ENCODE measurements around the gene AGPS.
A peak's percentile ranks its signal among the peaks of the same experiment; 100 is the strongest.
"Not testable (repeated sequence)": the region's sequence is repeated elsewhere in the genome, so short reads cannot be mapped to it uniquely, and the experiment has no call there.

The AGPS gene

DNA sequence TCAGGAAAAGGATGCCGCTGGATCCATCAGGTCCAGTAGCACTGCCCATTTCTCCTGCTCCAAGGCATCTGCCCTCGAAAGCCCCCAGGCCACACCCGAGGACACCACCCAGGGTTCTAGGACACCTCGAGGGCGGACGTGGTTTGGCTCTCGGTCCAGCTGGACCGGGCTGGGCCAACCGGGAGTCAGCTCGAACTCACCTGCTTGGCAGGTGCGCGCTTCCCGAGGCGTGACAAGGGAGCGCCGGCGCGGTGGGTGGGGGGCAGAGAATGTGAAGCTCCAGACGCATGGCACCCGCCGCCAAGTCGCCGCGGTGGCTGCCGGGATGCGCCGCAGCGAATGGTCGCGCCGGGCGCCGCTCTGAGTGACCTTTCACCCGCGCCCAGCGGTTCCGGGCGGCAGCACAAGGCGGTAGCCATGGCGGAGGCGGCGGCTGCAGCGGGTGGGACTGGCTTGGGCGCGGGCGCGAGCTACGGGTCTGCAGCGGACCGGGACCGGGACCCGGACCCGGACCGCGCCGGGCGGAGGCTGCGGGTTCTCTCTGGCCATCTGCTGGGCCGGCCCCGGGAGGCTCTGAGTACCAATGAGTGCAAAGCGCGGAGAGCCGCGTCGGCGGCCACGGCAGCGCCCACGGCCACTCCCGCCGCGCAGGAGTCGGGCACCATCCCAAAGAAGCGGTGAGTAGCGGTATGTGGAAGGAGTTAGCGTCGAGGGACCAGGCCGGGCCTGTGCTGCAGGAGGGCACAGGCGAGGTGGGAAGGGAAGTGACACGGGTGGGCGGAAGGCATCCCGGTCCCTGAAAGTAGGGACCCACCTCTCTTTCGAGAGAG, at the start of gene AGPS:
Gene AGPS, plus strand, starts transcription at position 401 of the 830 bp plus-strand sequence. Its CDS starts 17 bp downstream, at position 418.
- DNase-seq (ENCODE audit: low read depth) = peak; percentile 78

DNA sequence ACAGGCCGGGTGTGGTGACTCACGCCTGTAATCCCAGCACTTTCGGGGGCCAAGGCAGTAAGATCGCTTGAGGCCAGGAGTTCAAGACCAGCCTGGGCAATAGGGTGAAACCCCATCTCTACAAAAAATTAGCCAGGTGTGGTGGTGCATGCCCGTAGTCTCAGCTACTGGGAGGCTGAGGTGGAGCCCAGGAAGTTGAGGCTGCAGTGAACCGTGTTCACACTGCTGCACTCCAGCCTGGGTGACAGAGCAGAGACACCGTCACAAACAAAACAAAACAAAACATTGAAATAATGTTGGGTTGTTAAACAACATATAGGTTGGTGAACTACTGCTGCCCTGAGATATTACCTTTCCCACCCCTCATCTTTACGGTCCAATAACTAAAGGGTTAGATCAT, 48.8 kb upstream of the AGPS start:
- DNase-seq (ENCODE audit: low read depth) = no peak

DNA sequence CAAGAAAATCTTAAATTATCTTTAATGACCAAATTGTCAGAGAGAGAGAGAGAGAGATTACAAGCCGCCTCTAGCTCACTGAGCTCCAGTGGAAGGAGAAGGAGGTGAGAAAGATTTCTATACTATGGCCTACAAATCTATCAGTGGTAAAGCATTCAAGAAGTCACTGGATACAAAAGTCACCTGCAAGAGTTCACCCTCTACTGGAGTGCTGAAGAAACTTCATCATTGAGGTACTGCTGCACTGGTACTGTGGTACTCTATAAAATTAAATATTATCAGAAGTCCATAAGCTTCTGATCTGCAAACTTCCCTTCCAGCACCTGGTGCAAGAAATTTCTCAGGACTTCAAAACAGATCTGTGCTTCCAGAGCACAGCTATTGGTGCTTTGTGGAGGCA, 48.3 kb upstream of the AGPS start:
- DNase-seq (ENCODE audit: low read depth) = no peak

DNA sequence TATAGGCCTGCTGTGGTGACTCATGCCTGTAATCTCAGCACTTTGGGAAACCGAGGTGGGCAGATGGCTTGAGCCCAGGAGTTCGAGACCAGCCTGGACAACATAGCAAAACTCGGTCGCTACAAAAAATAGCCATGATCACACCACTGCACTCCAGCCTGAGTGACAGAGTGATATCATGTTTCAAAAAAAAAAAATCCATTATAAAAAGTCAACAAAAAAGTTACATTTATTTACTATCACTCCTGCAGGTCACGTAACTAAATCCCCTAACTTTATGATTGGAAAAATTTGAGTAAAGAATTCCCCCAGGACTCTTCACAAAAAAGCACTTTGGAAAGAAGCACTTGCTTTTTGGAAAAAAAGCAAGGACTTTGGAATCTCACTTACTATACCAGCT, 46.4 kb upstream of the AGPS start:
- DNase-seq (ENCODE audit: low read depth) = no peak

DNA sequence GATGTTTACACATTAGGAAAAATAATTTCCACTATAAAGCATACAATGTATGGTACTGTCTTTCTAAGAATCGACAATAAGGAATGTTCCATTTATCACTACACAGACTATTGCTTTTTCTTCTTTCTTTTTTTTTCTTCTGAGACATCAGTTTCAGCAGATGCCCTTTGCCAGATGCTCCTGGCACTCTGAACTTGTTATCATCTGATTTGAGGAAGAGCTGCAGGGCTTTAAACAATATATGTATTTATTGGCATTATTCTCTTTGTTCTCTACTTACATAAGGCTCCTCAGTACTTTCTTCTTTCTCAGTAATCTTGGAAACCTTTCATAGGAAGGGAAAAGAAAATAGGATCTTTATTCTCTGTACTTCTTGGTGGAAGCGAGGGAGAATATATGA, 45.0 kb upstream of the AGPS start:
- no peak for DNase-seq (ENCODE audit: low read depth)

DNA sequence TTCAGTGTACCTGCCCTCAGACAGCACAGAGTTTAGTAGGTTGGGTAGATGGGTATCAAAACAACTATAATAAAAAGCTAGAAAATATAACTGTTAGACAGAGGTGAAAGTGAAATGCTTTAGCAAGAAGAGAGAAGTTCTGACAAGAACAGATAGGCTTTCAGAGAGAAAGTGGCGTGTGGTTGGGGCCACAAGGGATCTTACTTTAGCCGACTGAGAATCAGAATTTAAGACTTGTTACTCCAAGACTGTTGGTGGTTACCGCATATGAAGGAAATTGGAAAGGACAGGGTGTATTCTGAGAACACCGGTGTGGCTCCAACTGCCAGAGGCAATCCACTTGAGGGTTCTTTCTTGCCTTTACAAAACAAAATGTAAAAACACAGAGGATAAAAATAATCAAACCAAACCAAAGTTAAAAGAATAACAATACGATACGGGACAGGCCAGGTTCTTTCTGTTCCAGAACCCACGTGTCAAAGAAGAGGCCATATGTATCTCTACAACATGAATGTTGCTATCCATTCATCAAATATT, 44.4 kb upstream of the AGPS start:
- no peak for DNase-seq (ENCODE audit: low read depth)

DNA sequence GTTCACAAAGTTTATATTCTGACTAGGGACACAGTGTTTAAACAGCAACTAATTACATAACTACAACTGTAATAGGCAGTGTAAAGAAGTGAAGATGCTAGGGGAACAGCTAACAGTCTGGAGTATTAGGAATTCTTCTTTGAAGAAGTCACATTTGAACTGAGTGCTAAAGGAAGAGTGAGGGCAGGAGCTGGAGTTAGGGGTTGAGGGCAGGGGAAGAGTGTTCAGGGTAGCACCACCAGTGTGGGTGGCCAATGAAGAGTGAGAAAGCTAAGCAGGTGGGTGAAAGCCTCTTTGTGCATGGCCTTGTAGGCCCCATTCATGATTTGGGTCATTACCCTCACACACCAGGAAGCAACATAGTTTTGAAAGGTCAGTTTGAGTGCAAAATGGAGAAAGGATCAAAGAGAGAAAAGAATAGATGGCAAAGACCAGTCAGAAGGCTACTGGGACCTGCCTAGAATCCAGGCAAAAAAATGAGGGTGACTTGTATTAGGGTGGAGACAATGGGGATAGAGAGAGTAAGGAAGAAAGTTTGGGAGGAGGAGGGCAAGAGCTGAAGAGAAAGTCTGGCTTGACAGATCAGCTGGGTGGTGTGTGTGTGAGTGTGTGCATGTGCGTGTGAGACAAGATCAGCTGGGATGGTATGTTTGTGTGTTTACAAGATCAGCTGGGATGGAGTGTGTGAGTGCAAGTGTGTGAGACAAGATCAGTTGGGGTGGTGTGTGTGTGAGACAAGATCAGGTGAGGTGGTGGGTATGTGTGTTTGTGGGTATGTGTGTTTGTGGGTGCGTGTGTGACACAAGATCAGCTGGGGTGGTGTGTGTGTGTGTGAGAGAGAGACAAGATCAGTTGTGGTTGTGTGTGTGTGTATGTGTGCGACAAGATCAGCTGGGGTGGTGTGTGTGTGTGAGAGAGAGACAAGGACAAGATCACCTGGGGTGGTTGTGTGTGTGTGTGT, 43.6 kb upstream of the AGPS start:
- no peak for DNase-seq (ENCODE audit: low read depth)

DNA sequence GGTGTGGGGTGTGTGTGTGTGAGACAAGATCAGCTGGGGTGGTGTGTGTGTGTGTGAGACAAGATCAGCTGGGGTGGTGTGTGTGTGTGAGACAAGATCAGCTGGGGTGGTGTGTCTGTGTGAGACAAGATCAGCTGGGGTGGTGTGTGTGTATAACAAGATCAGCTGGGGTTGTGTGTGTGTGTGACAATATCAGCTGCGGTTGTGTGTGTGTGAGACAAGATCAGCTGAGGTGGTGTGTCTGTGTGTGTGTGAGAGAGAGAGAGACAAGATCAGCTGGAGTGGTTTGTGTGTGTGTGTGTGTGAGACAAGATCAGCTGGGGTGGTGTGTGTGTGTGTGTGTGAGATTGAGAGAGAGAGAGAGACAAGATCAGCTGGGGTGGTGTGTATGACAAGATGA, 41.9 kb upstream of the AGPS start:
- DNase-seq (ENCODE audit: low read depth) = not testable (repeated sequence)

DNA sequence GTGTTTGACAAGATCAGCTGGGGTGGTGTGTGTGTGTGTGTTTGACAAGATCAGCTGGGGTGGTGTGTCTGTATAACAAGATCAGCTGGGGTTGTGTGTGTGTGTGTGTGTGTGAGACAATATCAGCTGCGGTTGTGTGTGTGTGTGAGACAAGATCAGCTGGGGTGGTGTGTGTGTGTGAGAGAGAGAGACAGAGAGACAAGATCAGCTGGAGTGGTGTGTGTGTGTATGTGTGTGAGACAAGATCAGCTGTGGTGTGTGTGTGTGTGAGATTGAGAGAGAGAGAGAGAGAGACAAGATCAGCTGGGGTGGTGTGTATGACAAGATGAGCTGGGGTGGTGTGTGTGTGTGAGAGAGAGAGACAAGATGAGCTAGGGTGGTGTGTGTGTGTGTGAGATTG, 41.5 kb upstream of the AGPS start:
- not testable (repeated sequence) for DNase-seq (ENCODE audit: low read depth)

DNA sequence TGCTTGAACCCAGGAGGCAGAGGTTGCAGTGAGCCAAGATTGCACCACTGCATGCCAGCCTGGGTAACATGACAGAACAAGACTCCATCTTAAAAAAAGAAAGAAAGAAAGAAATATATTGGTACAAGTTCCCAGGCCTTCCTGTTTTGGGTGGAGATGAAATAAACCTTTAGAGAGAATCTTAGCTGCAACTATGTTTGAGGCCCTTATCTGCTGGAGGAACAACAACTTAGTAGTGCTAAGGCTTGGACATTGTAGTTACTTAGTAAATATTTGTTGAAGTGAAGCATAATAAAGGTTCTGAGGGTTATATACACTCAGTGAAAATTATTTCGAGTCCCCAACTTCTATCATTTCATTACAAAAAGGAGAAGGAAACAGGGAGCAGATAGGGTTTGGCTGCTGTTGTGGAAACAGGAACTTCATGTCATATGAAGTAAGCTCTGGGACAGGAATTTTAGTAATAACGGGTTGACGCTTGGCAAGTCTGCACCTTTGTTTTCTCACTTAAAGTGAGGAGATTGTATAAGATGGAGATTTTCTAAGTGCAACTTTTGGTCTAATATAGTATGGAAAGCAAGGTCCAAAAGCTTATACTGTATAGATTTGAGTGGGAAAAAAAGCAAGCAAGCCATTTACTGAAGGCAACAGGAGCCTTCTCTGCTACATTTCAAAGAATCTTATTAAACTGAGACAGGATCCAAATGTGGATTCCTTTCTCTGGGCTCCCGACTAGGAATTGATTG, 40.0 kb upstream of the AGPS start:
- no peak for DNase-seq (ENCODE audit: low read depth)

DNA sequence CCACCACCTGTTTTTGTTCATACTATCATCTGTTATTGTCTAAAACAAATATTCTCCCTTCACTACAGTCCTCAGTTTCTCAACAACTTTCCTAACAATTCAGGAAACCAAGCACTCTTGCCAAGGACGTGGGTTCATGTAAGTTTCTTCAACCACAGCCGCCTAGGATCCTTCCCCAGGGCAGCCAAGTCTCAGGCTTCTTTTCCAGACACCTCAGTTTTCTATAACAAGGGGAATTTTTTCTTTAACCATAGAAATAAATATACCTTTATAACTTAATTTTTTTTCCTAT, 39.4 kb upstream of the AGPS start:
- DNase-seq (ENCODE audit: low read depth) = no peak

DNA sequence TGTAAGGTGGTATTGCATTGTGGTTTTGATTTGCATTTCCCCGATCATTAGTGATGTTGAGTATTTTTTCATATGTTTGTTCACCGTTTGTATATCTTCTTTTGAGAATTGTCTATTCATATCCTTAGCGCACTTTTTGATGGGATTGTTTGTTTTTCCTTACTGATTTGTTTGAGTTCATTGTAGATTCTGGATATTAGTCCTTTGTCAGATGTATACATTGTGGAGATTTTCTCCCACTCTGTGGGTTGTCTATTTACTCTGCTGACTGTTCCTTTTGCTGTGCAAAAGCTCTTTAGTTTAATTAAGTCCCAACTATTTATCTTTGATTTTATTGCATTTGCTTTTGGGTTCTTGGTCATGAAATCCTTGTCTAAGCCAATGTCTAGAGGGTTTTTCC, 38.0 kb upstream of the AGPS start:
- DNase-seq (ENCODE audit: low read depth) = not testable (repeated sequence)

DNA sequence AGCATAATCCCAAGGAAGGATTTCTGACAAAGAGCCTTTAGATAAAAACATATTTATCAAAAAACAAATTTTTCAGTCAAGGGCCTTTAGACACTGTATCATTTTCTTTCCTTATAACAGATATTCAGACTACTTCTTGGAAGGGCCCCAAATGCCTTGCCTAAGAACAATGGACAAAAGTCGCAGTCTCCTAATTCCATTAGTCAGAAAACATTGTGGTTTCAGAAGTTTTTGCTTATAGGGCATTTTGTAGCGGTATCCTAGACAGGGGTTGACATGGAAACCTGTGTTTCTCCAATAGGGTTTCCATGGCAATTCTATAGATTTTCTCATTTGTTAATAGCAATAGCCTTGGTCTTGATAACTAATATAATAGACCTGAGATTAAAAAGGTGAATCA, 36.7 kb upstream of the AGPS start:
- no peak for DNase-seq (ENCODE audit: low read depth)

DNA sequence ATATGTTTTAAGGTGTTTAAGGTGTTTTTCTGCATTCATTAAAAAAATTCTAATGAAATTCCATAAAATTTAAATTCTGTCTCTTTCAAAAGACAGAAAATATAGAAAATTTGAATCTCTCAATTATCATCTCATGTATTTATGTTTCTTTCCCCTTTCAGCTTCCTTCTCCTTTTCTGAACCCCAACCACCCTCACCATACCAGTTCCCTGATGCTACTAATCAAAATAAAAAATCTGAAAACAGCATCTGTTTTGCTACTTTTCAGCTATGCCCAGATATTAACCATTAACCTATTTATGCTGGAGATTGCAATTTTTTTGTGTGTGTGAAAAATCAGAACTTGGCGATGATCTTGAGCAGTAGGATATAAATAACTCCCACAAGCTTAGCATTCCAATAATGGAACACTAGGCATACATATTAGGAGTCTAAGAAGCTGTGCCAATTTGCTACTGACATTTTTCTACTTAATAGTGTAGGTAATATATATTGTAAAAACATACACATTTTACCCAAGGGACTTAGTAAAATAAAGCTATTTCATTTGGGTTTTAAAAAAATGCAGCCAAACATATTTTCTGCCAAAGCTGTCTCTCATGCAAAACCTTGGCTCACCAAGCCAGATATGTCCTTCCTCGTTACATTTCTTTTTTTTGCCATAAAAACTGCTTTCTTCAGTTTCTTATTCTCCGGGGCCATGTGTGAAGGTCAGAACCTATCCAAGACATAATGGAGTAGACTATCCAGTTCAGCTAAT, 32.6 kb upstream of the AGPS start:
- no peak for DNase-seq (ENCODE audit: low read depth)

DNA sequence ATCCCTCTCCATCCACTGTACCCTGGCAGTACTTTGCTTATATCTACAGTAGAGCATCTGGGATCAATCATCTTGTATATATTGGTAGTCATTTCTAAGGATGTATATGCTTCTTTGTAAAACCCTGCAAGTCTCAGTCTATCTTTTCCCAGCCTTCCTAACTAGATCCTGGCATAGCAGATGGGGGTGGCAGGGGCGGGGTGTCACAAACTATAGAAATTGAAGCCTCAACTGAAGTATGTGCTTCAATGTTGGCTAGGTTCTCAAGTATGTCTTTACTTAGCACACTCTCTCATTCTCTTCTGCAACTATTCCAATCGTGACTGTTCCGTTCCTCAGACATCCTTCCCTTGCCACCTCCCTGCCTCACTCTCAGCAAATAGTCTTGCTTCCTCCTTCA, 30.1 kb upstream of the AGPS start:
- no peak for DNase-seq (ENCODE audit: low read depth)

DNA sequence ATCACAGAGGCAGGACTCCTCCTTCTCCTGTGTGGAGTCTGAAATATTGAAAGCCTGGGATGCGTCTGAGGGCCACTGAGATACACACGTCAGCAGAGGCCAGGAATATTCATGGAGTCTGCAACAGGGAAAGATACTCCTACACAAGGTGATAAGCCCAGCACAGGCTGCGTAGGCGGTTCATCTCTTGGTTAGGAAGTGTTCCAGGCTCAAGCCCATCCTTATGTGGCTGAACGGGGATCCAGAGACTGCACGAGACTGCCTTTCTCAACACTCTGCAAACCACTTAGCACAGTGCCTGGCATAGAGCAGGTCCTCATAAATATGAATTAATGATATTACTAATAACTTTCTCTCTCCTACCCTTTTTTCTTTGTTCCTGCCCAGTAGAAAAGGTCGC, 29.2 kb upstream of the AGPS start:
- no peak for DNase-seq (ENCODE audit: low read depth)

DNA sequence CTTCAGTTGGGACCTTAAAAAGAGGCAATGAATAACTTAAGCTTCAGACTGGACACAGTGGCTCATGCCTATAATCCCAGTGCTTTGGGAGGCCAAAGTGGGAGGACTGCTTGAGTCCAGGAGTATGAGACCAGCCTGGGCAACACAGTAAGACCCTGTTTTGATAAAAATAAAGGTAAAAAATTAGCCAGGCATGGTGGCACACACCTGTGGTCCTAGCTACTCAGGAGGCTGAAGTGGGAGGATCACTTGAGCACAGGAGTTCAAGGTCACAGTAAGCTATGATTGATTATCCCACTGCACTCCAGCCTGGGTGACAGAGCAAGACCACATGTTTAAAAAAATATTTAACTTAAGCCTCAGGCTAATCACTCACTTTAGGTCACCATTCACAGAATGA, 26.8 kb upstream of the AGPS start:
- DNase-seq (ENCODE audit: low read depth) = peak; percentile 8

DNA sequence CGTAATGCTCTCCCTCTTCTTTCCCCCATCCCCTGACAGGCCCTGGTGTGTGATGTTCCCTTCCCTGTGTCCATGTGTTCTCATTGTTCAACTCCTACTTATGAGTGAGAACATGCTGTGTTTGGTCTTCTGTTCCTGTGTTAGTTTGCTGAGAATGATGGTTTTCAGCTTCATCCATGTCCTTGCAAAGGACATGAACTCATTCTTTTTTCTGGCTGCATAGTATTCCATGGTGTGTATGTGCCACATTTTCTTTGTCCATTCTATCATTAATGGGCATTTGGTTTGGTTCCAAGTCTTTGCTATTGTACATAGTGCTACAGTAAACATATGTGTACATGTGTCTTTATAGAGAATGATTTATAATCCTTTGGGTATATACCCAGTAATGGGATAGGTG, 24.6 kb upstream of the AGPS start:
- not testable (repeated sequence) for DNase-seq (ENCODE audit: low read depth)

DNA sequence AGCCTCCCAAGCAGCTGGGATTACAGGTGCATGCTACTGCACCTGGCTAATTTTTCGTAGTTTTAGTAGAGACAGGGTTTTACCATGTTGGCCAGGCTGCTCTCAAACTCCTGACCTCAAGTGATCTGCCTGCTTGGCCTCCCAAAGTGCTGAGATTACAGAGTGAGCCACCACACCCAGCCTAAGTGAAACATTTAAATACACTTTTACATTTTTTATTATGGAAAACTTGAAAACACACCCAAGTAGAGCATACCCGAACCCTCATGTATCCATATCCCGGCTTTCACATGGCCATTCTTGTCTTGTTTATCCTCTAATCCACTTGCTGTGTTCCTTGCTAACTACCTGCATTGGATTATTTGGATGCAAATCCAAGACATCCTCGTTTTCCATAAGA, 13.2 kb upstream of the AGPS start:
- no peak for DNase-seq (ENCODE audit: low read depth)

DNA sequence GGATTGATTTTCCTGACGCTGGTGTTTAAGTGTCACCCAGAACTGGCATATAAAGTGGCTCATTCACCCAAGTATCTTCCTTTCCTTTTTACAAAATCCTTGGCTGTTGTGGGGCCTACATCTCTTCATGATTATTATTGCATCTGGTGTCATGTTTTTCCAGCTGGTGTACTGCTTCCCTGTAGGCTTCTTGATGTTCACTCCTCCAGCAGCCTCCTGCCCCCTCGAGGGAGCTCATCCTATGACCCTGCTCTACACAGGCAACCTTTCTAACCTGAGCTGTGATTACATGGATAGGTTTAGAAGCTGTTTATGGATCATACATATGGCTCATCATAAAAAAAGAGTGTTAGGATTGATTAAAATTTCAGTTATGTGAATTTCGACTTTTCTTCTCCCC, 12.4 kb upstream of the AGPS start:
- no peak for DNase-seq (ENCODE audit: low read depth)

DNA sequence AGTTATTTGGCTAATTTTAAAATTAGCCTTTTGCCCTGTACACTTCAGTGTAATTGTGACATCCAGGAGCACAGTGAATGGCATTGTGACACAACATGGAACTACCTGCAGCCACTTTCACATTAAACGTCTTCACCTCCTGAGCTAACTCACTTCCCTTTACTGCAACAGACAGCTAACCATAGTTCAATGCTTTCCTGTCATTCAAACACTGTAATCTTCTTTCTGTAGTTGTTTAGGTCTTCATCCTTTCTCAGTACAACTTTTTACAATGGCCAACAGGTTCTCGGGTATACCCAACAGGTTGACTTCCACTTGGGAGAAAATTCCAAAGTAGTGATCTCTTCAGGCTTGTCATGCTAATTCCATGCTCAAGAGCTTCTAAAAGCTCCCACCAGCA, 8.6 kb upstream of the AGPS start:
- DNase-seq (ENCODE audit: low read depth) = no peak

DNA sequence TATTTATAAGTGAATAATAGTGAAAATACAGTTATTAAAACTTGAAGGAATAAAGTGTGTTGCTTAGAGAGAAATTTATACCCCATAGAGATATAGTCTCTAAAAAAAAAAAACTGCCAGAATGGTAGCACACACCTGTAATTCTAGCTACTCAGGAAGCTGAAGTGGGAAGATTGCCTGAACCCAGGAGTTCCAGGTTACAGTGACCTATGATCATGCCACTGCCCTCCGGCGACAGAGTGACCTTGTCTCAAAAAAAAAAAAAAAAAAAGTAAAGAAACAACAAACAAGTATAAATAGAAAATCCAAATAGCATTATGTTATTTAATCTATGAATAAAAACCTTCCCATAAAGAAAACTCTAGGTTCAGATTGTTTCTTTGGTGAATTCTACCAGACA, 7.4 kb upstream of the AGPS start:
- DNase-seq (ENCODE audit: low read depth) = no peak
